Pancreas (tissue), 10 donors: ENCODE results near the gene MYEOV. TPM values are rescaled to one million over a fixed set of nuclear protein-coding genes. Genes with fewer than 3 reads are reported as not detected.

Experiments used
- ATAC-seq, 4 donors: fragments of 200-7000 bp; cut with Tn5 transposase; one replicate each; pipeline versions ENCODE4 v1.8.0 to v1.9.1; 2020; ENCODE audit warnings: mild to moderate bottlenecking in 4 of 4, moderate library complexity in 4 of 4
- DNase-seq, 6 donors: peaks; one replicate each; pipeline ENCODE4 v3.0.0-alpha.2; 2020
- FAIRE-seq: peaks from 2 replicates; lab custom pipeline; 2012; peaks lifted over from hg19 to GRCh38; lab: Jason Lieb, UNC
- H3K27ac ChIP-seq, 4 donors: fragments of 200-600 bp; sonication (generic); 1 replicate in 3 of 4; 2 replicates in 1 of 4; pipeline versions ENCODE4 v1.5.0 to v1.8.0; 2020
- H3K27me3 ChIP-seq, 4 donors: fragments of 200-600 bp; one replicate each; pipeline ENCODE4 v1.8.0; 2021
- H3K36me3 ChIP-seq, 3 donors: fragments of 200-600 bp; sonication (generic) in 1 of 3; one replicate each; pipeline versions ENCODE4 v1.5.0 to v1.8.0; 2020 to 2021
- H3K4me1 ChIP-seq, 3 donors: fragments of 200-600 bp; one replicate each; pipeline ENCODE4 v1.8.0; 2021
- H3K4me3 ChIP-seq, 4 donors: fragments of 200-600 bp; sonication (generic) in 2 of 4; one replicate each; pipeline versions ENCODE4 v1.5.0 to v1.8.0; 2020 to 2021
- H3K9me3 ChIP-seq, 4 donors: fragments of 200-600 bp; one replicate each; pipeline ENCODE4 v1.8.0; 2021
- WGBS, 2 donors: extraction: QIAGEN DNeasy Blood & Tissue Kit; methylation state at CpG; one replicate each; pipeline ENCODE4 v1.1.7; 2013; 5-methylcytosine and 5-hydroxymethylcytosine counted together
- intact Hi-C, 3 donors: fragments of 100-400 bp; cut with DNase I; formaldehyde crosslinking; loops; one replicate each; pipeline versions ENCODE4 v1.11.1 to v1.14.2; 2022
- polyA plus RNA-seq, 2 donors: library from polyadenylated mRNA; stranded (reverse); fragments of 200-250 nt; gene quantifications; one replicate each; pipeline ENCODE4 v1.2.3, GENCODE V29; 2013
- total RNA-seq, 6 donors: library from RNA; stranded (reverse); fragmentation: NEBNext Ultra II Directional in 4 of 6; extraction: Animal tissue kit (Norgen Biotek cat#: 25700) in 4 of 6; gene quantifications; one replicate each; pipeline versions ENCODE4 v1.2.1 to v1.2.4, GENCODE V29; 2021 to 2023
- TF ChIP-seq, protein P1 (sequence below), 4 donors: fragments of 200-600 bp; sonication (generic) in 3 of 4; IDR thresholded peaks; one replicate each; pipeline versions ENCODE4 v1.5.0 to v1.8.0; 2021; ENCODE audit warnings: antibody characterized with exemption in 4 of 4
- donor health status: healthy with polysubstance abuse.
- donor health status: DM: no; HTN: no; CAD: no; lungs with moderate emphysema.
- donor health status: DM: no; HTN: no; CAD: no.
- donor health status: control.
- donor health status: control.
- donor health status: Bipolar disorder and iron deficiency.
- donor health status: DM: yes; HTN: yes; CAD: no.
- donor health status: DM: no; HTN: no; CAD: no.
- donor health status: DM: no; HTN: no; CAD: no.
- donor health status: DM: yes; HTN: yes; CAD: no.

MYEOV gene
- total and polyA plus RNA-seq, 8 donors, result 0.37 to 3.8 (median 3.2) TPM; not detected in 1

DNA sequence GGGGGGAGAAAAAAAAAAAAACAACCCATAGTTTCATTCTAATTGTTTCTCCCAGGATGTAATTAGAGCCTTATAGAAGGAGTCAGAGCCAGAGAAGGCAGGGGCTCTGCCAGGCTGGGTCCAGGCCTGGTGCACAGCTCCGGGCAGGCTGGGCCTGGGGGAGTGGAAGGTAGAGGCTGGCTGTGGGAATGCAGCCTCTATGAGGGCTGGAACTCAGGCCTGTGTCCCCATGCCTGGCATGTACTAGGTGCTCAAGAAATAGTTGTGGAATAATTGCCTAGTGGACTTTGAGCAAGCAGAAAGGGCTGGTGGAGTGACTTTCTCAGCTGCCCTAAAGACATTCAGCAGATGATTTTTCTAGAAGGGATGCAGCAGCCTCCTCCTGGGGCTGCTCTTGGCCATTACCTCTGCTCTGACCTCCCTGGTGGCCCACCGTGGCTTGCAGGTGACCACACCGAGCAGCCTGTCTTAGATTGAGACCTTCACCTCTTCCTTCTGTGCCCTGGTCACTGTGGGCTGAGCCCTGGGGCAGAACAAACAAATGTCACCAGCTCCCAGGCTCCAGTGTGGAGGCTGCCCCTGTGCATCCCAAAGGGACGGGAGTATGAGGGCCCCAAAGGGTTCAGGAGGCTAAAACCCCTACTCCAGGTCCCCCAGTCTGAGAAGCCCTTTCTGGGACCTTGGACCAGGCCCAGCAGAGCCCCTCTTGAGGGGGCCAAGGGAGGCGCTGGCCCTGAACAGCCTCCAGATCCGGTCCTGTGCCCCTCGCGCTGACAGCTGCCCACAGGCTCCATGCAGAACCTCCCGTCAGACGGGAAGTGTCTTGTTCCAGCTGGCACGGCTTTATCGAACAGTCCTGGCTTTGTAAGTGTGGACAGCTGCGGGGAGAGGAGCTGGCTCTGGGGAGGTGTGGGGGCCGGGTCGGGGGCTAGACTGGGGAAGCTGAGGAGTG lies 18.8 kb downstream of the MYEOV start:
- 54 to 62% methylated on average over 15 of the region's 15 CpGs for WGBS, 2 donors
- Histone ChIP-seq H3K9me3 (no peaks in the 10 kb centered on the region), H3K4me1 (no peaks in the 10 kb centered on the region), H3K27ac (no peak overlapping the region), H3K36me3 (no peaks in the 10 kb centered on the region), H3K27me3 (no peaks in the 10 kb centered on the region), H3K4me3 (no peak overlapping the region)
- DNase-seq, result peak in 2 of 6 donors; percentile 28 to 35
- TF ChIP-seq, protein P1, sequence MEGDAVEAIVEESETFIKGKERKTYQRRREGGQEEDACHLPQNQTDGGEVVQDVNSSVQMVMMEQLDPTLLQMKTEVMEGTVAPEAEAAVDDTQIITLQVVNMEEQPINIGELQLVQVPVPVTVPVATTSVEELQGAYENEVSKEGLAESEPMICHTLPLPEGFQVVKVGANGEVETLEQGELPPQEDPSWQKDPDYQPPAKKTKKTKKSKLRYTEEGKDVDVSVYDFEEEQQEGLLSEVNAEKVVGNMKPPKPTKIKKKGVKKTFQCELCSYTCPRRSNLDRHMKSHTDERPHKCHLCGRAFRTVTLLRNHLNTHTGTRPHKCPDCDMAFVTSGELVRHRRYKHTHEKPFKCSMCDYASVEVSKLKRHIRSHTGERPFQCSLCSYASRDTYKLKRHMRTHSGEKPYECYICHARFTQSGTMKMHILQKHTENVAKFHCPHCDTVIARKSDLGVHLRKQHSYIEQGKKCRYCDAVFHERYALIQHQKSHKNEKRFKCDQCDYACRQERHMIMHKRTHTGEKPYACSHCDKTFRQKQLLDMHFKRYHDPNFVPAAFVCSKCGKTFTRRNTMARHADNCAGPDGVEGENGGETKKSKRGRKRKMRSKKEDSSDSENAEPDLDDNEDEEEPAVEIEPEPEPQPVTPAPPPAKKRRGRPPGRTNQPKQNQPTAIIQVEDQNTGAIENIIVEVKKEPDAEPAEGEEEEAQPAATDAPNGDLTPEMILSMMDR (IDR thresholded peaks at IDR 0.05), result no peak
- peak; percentile 42 to 69 (median 60) for ATAC-seq
- intact Hi-C loops, result no loop called here
- FAIRE-seq, result no peak

DNA sequence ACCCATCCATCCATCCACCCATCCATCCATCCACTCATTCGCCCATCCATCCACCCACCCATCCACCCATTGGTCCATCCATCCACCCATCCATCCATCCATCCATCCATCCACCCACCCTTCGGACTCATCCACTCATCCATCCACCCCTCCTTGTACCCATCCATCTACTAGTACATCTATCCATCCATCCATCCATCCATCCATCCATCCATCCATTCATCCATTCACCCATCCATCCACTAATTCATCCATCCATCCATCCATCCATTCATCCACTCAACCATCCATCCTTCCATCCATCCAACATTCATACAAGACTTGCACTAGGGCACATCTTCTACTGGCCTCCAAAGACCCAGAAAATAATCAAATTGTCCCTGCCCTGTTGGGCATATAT lies 20.0 kb downstream of the MYEOV start:
- Histone ChIP-seq H3K27me3 (no peaks in the 10 kb centered on the region), H3K27ac (no peak overlapping the region), H3K4me1 (no peaks in the 10 kb centered on the region), H3K4me3 (no peak overlapping the region), H3K36me3 (no peaks in the 10 kb centered on the region), H3K9me3 (no peaks in the 10 kb centered on the region)
- 33 to 64% methylated on average over 1 to 2 of the region's 2 CpGs for WGBS, 2 donors
- intact Hi-C loops, result no loop called here
- TF ChIP-seq, protein P1 (IDR thresholded peaks at IDR 0.05), result no peak
- FAIRE-seq (no peak), DNase-seq (no peak), ATAC-seq (no peak)

DNA sequence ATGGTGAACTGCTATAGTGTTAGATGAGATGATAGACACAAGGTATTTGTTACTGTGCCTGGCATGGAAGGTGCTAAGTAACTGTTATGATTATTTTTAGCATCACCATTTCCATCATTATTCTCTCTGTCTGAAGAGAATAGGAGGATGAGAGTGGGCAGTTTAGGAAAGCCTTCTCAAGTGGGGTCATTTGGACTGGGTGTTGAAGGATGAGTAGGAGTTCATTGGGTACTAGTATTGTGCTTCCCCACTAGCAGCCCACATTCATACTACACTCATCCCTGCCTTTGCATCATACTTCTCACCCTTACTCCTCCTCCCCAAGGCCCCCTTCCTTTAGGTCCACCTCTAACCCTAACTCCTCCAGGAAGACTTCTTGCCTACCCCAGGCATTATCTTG lies 20.6 kb downstream of the MYEOV start:
- H3K9me3 ChIP-seq, result no peaks in the 10 kb centered on the region
- no peaks in the 10 kb centered on the region for H3K4me1 ChIP-seq
- intact Hi-C loops, result no loop called here
- ATAC-seq, result no peak
- TF ChIP-seq, protein P1 (IDR thresholded peaks at IDR 0.05), result no peak
- FAIRE-seq, result no peak
- H3K36me3 ChIP-seq, result no peaks in the 10 kb centered on the region
- DNase-seq, result no peak
- no peak overlapping the region for H3K4me3 ChIP-seq
- H3K27ac ChIP-seq, result no peak overlapping the region
- H3K27me3 ChIP-seq, result no peaks in the 10 kb centered on the region

DNA sequence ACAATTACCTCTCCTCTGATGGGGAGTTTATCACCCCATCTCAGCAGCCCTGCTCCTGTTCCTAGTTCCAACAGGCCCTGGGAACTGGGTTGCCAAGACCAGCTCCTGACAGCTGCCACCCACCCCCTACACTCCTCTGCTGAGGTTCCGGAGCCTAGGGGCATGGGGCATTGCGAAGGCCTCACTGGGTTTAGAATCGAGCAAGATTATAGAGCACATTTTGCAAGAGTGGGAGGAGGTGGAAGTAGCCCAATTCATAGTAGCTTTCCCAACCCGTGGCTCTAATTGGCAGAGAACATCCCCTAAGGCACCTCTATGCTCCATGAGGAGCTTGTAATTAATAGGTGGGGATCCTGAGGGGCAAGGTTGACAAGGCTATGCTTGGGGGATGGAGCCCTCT lies 23.0 kb downstream of the MYEOV start:
- 79 to 86% methylated on average over 4 of the region's 4 CpGs for WGBS, 2 donors
- Histone ChIP-seq H3K27me3 (no peaks in the 10 kb centered on the region), H3K4me1 (no peaks in the 10 kb centered on the region), H3K27ac (no peak overlapping the region), H3K36me3 (no peaks in the 10 kb centered on the region), H3K4me3 (no peak overlapping the region), H3K9me3 (no peaks in the 10 kb centered on the region)
- no peak for ATAC-seq
- intact Hi-C loops, result no loop called here
- FAIRE-seq, result no peak
- DNase-seq, result no peak
- TF ChIP-seq, protein P1 (IDR thresholded peaks at IDR 0.05), result no peak
